H1 (cell line): ENCODE data around the gene MRPL40. TPM values are rescaled to one million over a fixed set of nuclear protein-coding genes. Genes with fewer than 3 reads are reported as not detected.

Experiments used
- CTCF ChIA-PET: fragments of 300-600 bp; sonication (Branson Sonifier 250); formaldehyde crosslinking; loops from one replicate; lab custom pipeline; 2021; ENCODE audit not compliant: partially characterized antibody; lab: Charles Lee
- POLR2A ChIA-PET: fragments of 300-600 bp; sonication (Branson Sonifier 250); formaldehyde crosslinking; loops from one replicate; lab custom pipeline; 2021; ENCODE audit warnings: inconsistent platforms; ENCODE audit not compliant: partially characterized antibody; lab: Charles Lee
- DNase-seq, 2 experiments: peaks; one replicate each; pipeline versions ENCODE4 v3.0.0 to v3.0.0-alpha.2; 2010 to 2022; ENCODE audit warnings: low spot score in 2 of 2, low read depth in 1 of 2, mixed read lengths in 1 of 2
- FAIRE-seq: peaks from 2 replicates; lab custom pipeline; 2011; peaks lifted over from hg19 to GRCh38; lab: Jason Lieb, UNC
- H2AFZ ChIP-seq: 2 replicates; pipeline ENCODE4 v1.8.1; 2012; ENCODE audit warnings: low read length, inconsistent platforms
- H2AK5ac ChIP-seq: 2 replicates; pipeline ENCODE4 v1.6.1; 2013; ENCODE audit warnings: low read depth, low read length
- H2BK120ac ChIP-seq: replicated peaks from 2 replicates; pipeline ENCODE3; 2013; ENCODE audit warnings: low read depth, low read length, inconsistent platforms
- H2BK12ac ChIP-seq: 2 replicates; pipeline ENCODE4 v1.6.1; 2013; ENCODE audit warnings: low read depth, low read length
- H2BK15ac ChIP-seq: 2 replicates; pipeline ENCODE4 v1.6.1; 2013; ENCODE audit warnings: low read length
- H2BK20ac ChIP-seq: 2 replicates; pipeline ENCODE4 v1.6.1; 2013; ENCODE audit warnings: low read length
- H2BK5ac ChIP-seq: 2 replicates; pipeline ENCODE4 v1.6.1; 2013; ENCODE audit warnings: low read depth, low read length
- H3K14ac ChIP-seq: 2 replicates; pipeline ENCODE4 v1.6.1; 2013; ENCODE audit warnings: inconsistent platforms; ENCODE audit not compliant: insufficient read length
- H3K18ac ChIP-seq: 2 replicates; pipeline ENCODE4 v1.6.1; 2013; ENCODE audit warnings: low read length; ENCODE audit errors: extremely low read depth
- H3K23ac ChIP-seq: 2 replicates; pipeline ENCODE4 v1.6.1; 2013; ENCODE audit warnings: inconsistent platforms; ENCODE audit not compliant: insufficient read length
- H3K23me2 ChIP-seq: 2 replicates; pipeline ENCODE4 v1.6.1; 2013; ENCODE audit warnings: low read depth, low read length
- H3K27ac ChIP-seq: 2 replicates; pipeline ENCODE4 v1.6.1; 2011; ENCODE audit warnings: low read depth, low read length, inconsistent platforms
- H3K27me3 ChIP-seq, 4 experiments: replicated peaks in 1 of 4; 1 replicate in 1 of 4; 2 replicates in 3 of 4; pipeline versions ENCODE4 v1.6.1 to v1.8.1; 2011 to 2013; ENCODE audit warnings: low read length in 3 of 4, mild to moderate bottlenecking in 3 of 4, inconsistent platforms in 2 of 4, mixed read lengths in 2 of 4, moderate library complexity in 1 of 4; ENCODE audit not compliant: control insufficient read depth in 3 of 4, insufficient read depth in 3 of 4; ENCODE audit errors: extremely low read depth in 1 of 4
- H3K36me3 ChIP-seq, 4 experiments: 2 replicates each; pipeline versions ENCODE4 v1.6.1 to v1.8.1; 2011 to 2013; ENCODE audit warnings: mild to moderate bottlenecking in 4 of 4, low read length in 3 of 4, moderate library complexity in 2 of 4, control low read depth in 1 of 4, inconsistent platforms in 1 of 4; ENCODE audit not compliant: insufficient read depth in 4 of 4, control insufficient read depth in 2 of 4
- H3K4ac ChIP-seq: replicated peaks from 2 replicates; pipeline ENCODE3; 2013; ENCODE audit warnings: low read length, low read depth, mixed read lengths, inconsistent platforms; ENCODE audit not compliant: insufficient read length
- H3K4me1 ChIP-seq, 4 experiments: replicated peaks in 1 of 4; 1 replicate in 1 of 4; 2 replicates in 3 of 4; pipeline versions ENCODE4 v1.6.1 to v1.8.1; 2011 to 2013; ENCODE audit warnings: low read length in 3 of 4, inconsistent platforms in 2 of 4, mixed read lengths in 1 of 4; ENCODE audit not compliant: insufficient read depth in 4 of 4, control insufficient read depth in 3 of 4
- H3K4me2 ChIP-seq, 2 experiments: 2 replicates each; pipeline versions ENCODE4 v1.6.1 to v1.8.1; 2011 to 2013; ENCODE audit warnings: low read depth in 2 of 2, low read length in 2 of 2, control low read depth in 1 of 2, inconsistent platforms in 1 of 2, mild to moderate bottlenecking in 1 of 2; ENCODE audit not compliant: insufficient read depth in 1 of 2
- H3K4me3 ChIP-seq, 4 experiments: fragments of 200-600, 300-600 bp in 1 of 4; sonication (generic), shearing (Covaris generic), sonication (Bioruptor Twin) in 1 of 4; 2 replicates each; pipeline versions ENCODE4 v1.5.1 to v1.8.1; 2011 to 2016; ENCODE audit warnings: low read length in 4 of 4, low read depth in 3 of 4, control low read depth in 2 of 4, inconsistent platforms in 2 of 4, mild to moderate bottlenecking in 2 of 4, mixed read lengths in 1 of 4, moderate library complexity in 1 of 4; ENCODE audit not compliant: insufficient read depth in 2 of 4; ENCODE audit errors: extremely low read depth in 1 of 4
- H3K56ac ChIP-seq: replicated peaks from 2 replicates; pipeline ENCODE3; 2013; ENCODE audit warnings: low read depth, mild to moderate bottlenecking, mixed read lengths, low read length, inconsistent platforms; ENCODE audit not compliant: insufficient read length
- H3K79me1 ChIP-seq: 2 replicates; pipeline ENCODE4 v1.6.1; 2013; ENCODE audit warnings: low read depth, low read length, control low read depth
- H3K79me2 ChIP-seq, 2 experiments: 2 replicates each; pipeline versions ENCODE4 v1.6.1 to v1.8.1; 2012 to 2013; ENCODE audit warnings: low read length in 2 of 2, mild to moderate bottlenecking in 2 of 2, inconsistent platforms in 1 of 2; ENCODE audit not compliant: insufficient read depth in 2 of 2, control insufficient read depth in 1 of 2
- H3K9ac ChIP-seq, 4 experiments: replicated peaks in 1 of 4; 1 replicate in 1 of 4; 2 replicates in 3 of 4; pipeline versions ENCODE4 v1.6.1 to v1.8.1; 2011 to 2013; ENCODE audit warnings: low read depth in 3 of 4, low read length in 3 of 4, control low read depth in 2 of 4, mild to moderate bottlenecking in 2 of 4, moderate library complexity in 2 of 4, inconsistent platforms in 1 of 4; ENCODE audit errors: extremely low read depth in 1 of 4
- H3K9me3 ChIP-seq, 2 experiments: 2 replicates each; pipeline versions ENCODE4 v1.6.1 to v1.8.1; 2012 to 2013; ENCODE audit warnings: mild to moderate bottlenecking in 2 of 2, moderate library complexity in 2 of 2, control low read depth in 1 of 2, inconsistent platforms in 1 of 2, low read depth in 1 of 2, low read length in 1 of 2, mixed read lengths in 1 of 2; ENCODE audit not compliant: insufficient read depth in 2 of 2
- H4K20me1 ChIP-seq, 2 experiments: replicated peaks in 1 of 2; 2 replicates each; pipeline versions ENCODE3 to v1.8.1; 2011 to 2013; ENCODE audit warnings: inconsistent platforms in 2 of 2, low read length in 2 of 2, mild to moderate bottlenecking in 1 of 2; ENCODE audit not compliant: insufficient read depth in 2 of 2, control insufficient read depth in 1 of 2
- H4K5ac ChIP-seq: 2 replicates; pipeline ENCODE4 v1.6.1; 2013; ENCODE audit warnings: low read length, low read depth, mixed read lengths, inconsistent platforms; ENCODE audit not compliant: insufficient read length
- H4K8ac ChIP-seq: 2 replicates; pipeline ENCODE4 v1.8.0; 2013; ENCODE audit warnings: mild to moderate bottlenecking, moderate library complexity, low read length, inconsistent platforms; ENCODE audit not compliant: insufficient read depth; ENCODE audit errors: extremely low read depth
- H4K91ac ChIP-seq: replicated peaks from 2 replicates; pipeline ENCODE3; 2013; ENCODE audit warnings: low read length, mixed read lengths, inconsistent platforms; ENCODE audit not compliant: insufficient read length
- ATF3 ChIP-seq: IDR thresholded peaks from 2 replicates; pipeline ENCODE4 v1.6.1; 2011; ENCODE audit warnings: low read depth, mild to moderate bottlenecking, low read length; ENCODE audit not compliant: insufficient read depth
- E2F6 ChIP-seq: IDR thresholded peaks from 2 replicates; pipeline ENCODE4 v1.6.1; 2012; ENCODE audit warnings: inconsistent platforms
- FOSL1 ChIP-seq: IDR thresholded peaks from 2 replicates; pipeline ENCODE4 v1.6.1; 2011; ENCODE audit warnings: mild to moderate bottlenecking, low read depth, low read length, moderate library complexity; ENCODE audit not compliant: insufficient read depth
- RAD21 ChIP-seq, 2 experiments: IDR thresholded peaks in 1 of 2; conservative IDR thresholded peaks in 1 of 2; 2 replicates each; pipeline ENCODE4 v1.6.1; 2011; ENCODE audit warnings: low read depth in 2 of 2, low read length in 2 of 2, improper control_type of control experiment in 1 of 2, inconsistent platforms in 1 of 2, mild to moderate bottlenecking in 1 of 2, moderate library complexity in 1 of 2
- RXRA ChIP-seq: IDR thresholded peaks from 2 replicates; pipeline ENCODE4 v1.6.1; 2011; ENCODE audit warnings: low read depth, mild to moderate bottlenecking, low read length, moderate library complexity; ENCODE audit not compliant: insufficient read depth
- ZNF274 ChIP-seq: IDR thresholded peaks from 2 replicates; pipeline ENCODE4 v1.7.0; 2012; ENCODE audit warnings: low read length, borderline replicate concordance; ENCODE audit errors: extremely low read depth
- WGBS, 2 experiments: shearing (Covaris generic) in 1 of 2; methylation state at CpG; one replicate each; pipeline versions ENCODE4 v1.1.6 to v1.1.7; 2013 to 2015; ENCODE audit warnings: low lambda C conversion rate in 2 of 2, mixed read lengths in 2 of 2, inconsistent platforms in 1 of 2, low coverage in 1 of 2, missing lambda C conversion rate in 1 of 2; ENCODE audit not compliant: insufficient replicate concordance in 2 of 2, insufficient coverage in 1 of 2, insufficient read length in 1 of 2; ENCODE audit errors: extremely low coverage in 1 of 2, missing lambda C conversion rate in 1 of 2; 5-methylcytosine and 5-hydroxymethylcytosine counted together
- polyA plus RNA-seq, 7 experiments: library from polyadenylated mRNA; depleted of rRNA in 3 of 7; stranded (reverse) in 5 of 7; unstranded in 2 of 7; fragments of >200 nt in 5 of 7; fragments of 200-250 nt in 2 of 7; gene quantifications; 1 replicate in 5 of 7; 2 replicates in 1 of 7; 4 replicates in 1 of 7; pipeline versions ENCODE4 v1.2.1 to v1.2.3, GENCODE V29; 2011 to 2013; ENCODE audit warnings: missing spikeins in 2 of 7, mixed read lengths in 2 of 7
- total RNA-seq: library from RNA; stranded (reverse); fragmentation: NEBNext Ultra II Directional; extraction: Animal tissue kit (Norgen Biotek cat#: 25700); gene quantifications from 2 replicates; pipeline ENCODE4 v1.2.1, GENCODE V29; 2021
- TF ChIP-seq, protein P1 (sequence below): IDR thresholded peaks from 2 replicates; pipeline ENCODE4 v1.6.1; 2012; ENCODE audit warnings: inconsistent platforms

The MRPL40 gene
- total and polyA plus RNA-seq, 2 of the 8 experiments (the other 6 are each of a cell fraction or from before 2014, with no cell fraction given), result 12.4 to 14.5 TPM

GRCh38 chr22:19394274-19395050 is 37.9 kb upstream of the MRPL40 start:
- H2BK5ac ChIP-seq, result no peak overlapping the region
- H3K23ac ChIP-seq, result no peak overlapping the region
- H4K5ac ChIP-seq, result no peak overlapping the region
- H3K4me2 ChIP-seq, result no peak overlapping the region
- no peak overlapping the region for H3K4me3 ChIP-seq
- H4K8ac ChIP-seq, result no peak overlapping the region; the same call in 1 of the 2 replicates
- H3K27ac ChIP-seq, result no peak overlapping the region
- peaks cover 22 to 74% (median 51%) of the 10 kb centered on the region in 4 experiments for H3K36me3 ChIP-seq
- POLR2A ChIA-PET, result interaction anchor here (1.0 to 1.5 kb wide), 6 partner anchors 17 to 111 kb away, joined by 3 to 4 read pairs (median 3); no protein-coding TSS in a partner anchor
- H3K79me2 ChIP-seq, result no peaks in the 10 kb centered on the region
- no peak overlapping the region for H2BK12ac ChIP-seq
- TF ChIP-seq ZNF274 (no peak), RAD21 (IDR thresholded peaks at IDR 0.05 in 1 of 2, conservative IDR thresholded peaks at IDR 0.05 in 1 of 2; ENCODE audit: low read depth in 2 of 2, low read length in 2 of 2) (no peak), RXRA (no peak), FOSL1 (no peak), E2F6 (no peak), ATF3 (no peak)
- TF ChIP-seq, protein P1, sequence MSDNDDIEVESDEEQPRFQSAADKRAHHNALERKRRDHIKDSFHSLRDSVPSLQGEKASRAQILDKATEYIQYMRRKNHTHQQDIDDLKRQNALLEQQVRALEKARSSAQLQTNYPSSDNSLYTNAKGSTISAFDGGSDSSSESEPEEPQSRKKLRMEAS, result no peak
- TF ChIP-seq, all 59 proteins: peak for 0
- H3K23me2 ChIP-seq, result no peaks in the 10 kb centered on the region
- FAIRE-seq, result no peak
- no peak overlapping the region for H2BK120ac ChIP-seq
- DNase-seq, result no peak
- H3K79me1 ChIP-seq, result no peaks in the 10 kb centered on the region
- WGBS, 2 experiments, result 94% methylated on average over 8 of the region's 8 CpGs; no CpG with 5 or more reads in 1 of the 2 experiments
- H2BK15ac ChIP-seq, result no peak overlapping the region
- CTCF ChIA-PET, result interaction anchor here (0.7 kb wide), 1 partner anchor 40 kb away, joined by 3 read pairs; no protein-coding TSS in a partner anchor
- H3K56ac ChIP-seq, result no peak overlapping the region
- no peak overlapping the region for H2AFZ ChIP-seq
- no peak overlapping the region for H4K91ac ChIP-seq
- no peak overlapping the region for H3K18ac ChIP-seq
- H3K9ac ChIP-seq, result no peak overlapping the region
- H3K9me3 ChIP-seq, result no peaks in the 10 kb centered on the region
- H3K4me1 ChIP-seq, result no peaks in the 10 kb centered on the region
- peaks cover 2 to 9% of the 10 kb centered on the region in 2 experiments for H4K20me1 ChIP-seq
- H3K14ac ChIP-seq, result no peak overlapping the region
- no peak overlapping the region for H2BK20ac ChIP-seq
- H2AK5ac ChIP-seq, result no peak overlapping the region
- no peaks in the 10 kb centered on the region for H3K27me3 ChIP-seq
- H3K4ac ChIP-seq, result no peak overlapping the region
